HepG2 (cell line): ENCODE results near the gene SRP68. TPM values are rescaled to one million over a fixed set of nuclear protein-coding genes. Genes with fewer than 3 reads are reported as not detected.

Experiments used
- ATAC-seq: fragments of 200-7000 bp; cut with Tn5 transposase; 3 replicates; pipeline ENCODE4 v1.9.1; 2020; ENCODE audit warnings: mild to moderate bottlenecking, moderate library complexity
- BruUV-seq: library from RNA; stranded (reverse); fragments of 400-500 nt; replicated peaks from 2 replicates; lab custom pipeline; 2021; lab: Mats Ljungman, UMichigan
- CTCF ChIA-PET: fragments of 300-600 bp; formaldehyde crosslinking; extraction: SDS; loops from one replicate; lab custom pipeline; 2021; ENCODE audit warnings: low total read pairs, inconsistent platforms, low intra/inter-chr PET ratio; lab: Yijun Ruan, JAX
- POLR2A ChIA-PET: fragments of 350-600 bp; sonication (Branson Sonifier 250); formaldehyde crosslinking; loops from one replicate; lab custom pipeline; 2020; ENCODE audit warnings: antibody characterized with exemption, inconsistent platforms; lab: Yijun Ruan, JAX
- DNase-seq: peaks from one replicate; pipeline ENCODE4 v3.0.0-alpha.2; 2015; ENCODE audit warnings: low spot score
- FAIRE-seq: peaks from 3 replicates; lab custom pipeline; 2011; peaks lifted over from hg19 to GRCh38; lab: Jason Lieb, UNC
- H2AFZ ChIP-seq: one replicate; pipeline ENCODE4 v1.6.1; 2011; ENCODE audit warnings: low read length, inconsistent platforms
- H3K27ac ChIP-seq: fragments of 300-600 bp; 3 replicates; pipeline ENCODE4 v1.8.0; 2011; ENCODE audit warnings: mixed run types, mild to moderate bottlenecking, mixed read lengths, low read length, inconsistent platforms; ENCODE audit not compliant: insufficient read depth; ENCODE audit errors: extremely low read length
- H3K27me3 ChIP-seq, 2 experiments: fragments of 200-600 bp in 1 of 2; 2 replicates in 1 of 2; 3 replicates in 1 of 2; pipeline versions ENCODE4 v1.6.0 to v1.8.0; 2011; ENCODE audit warnings: low read length in 2 of 2, mild to moderate bottlenecking in 2 of 2, moderate library complexity in 2 of 2, inconsistent platforms in 1 of 2; ENCODE audit not compliant: insufficient read depth in 2 of 2, control insufficient read depth in 1 of 2
- H3K36me3 ChIP-seq, 2 experiments: fragments of 200-600 bp in 1 of 2; replicated peaks in 1 of 2; 2 replicates in 1 of 2; 3 replicates in 1 of 2; pipeline versions ENCODE4 v1.5.1 to v1.8.0; 2011; ENCODE audit warnings: low read length in 2 of 2, inconsistent platforms in 1 of 2; ENCODE audit not compliant: insufficient read depth in 2 of 2, control insufficient read depth in 1 of 2
- H3K4me1 ChIP-seq: 2 replicates; pipeline ENCODE4 v1.5.1; 2012; ENCODE audit warnings: low read length, inconsistent platforms; ENCODE audit not compliant: insufficient read depth
- H3K4me2 ChIP-seq: 2 replicates; pipeline ENCODE4 v1.6.0; 2011; ENCODE audit warnings: low read depth, low read length, inconsistent platforms
- H3K4me3 ChIP-seq, 3 experiments: fragments of 200-600 bp in 1 of 3; sonication (generic), shearing (Covaris generic) in 1 of 3; replicated peaks in 1 of 3; 2 replicates each; pipeline ENCODE4 v1.5.1; 2011 to 2016; ENCODE audit warnings: low read length in 3 of 3, inconsistent platforms in 2 of 3, low read depth in 2 of 3, mild to moderate bottlenecking in 2 of 3, control low read depth in 1 of 3, mixed read lengths in 1 of 3; ENCODE audit not compliant: insufficient read depth in 1 of 3
- H3K79me2 ChIP-seq: one replicate; pipeline ENCODE4 v1.6.1; 2011; ENCODE audit warnings: low read length, inconsistent platforms; ENCODE audit not compliant: insufficient read depth
- H3K9ac ChIP-seq: 2 replicates; pipeline ENCODE4 v1.6.0; 2011; ENCODE audit warnings: mild to moderate bottlenecking, low read depth, low read length, inconsistent platforms; ENCODE audit not compliant: insufficient read depth
- H3K9me3 ChIP-seq: 2 replicates; pipeline ENCODE4 v1.5.1; 2012; ENCODE audit warnings: mild to moderate bottlenecking, low read length
- H4K20me1 ChIP-seq: 2 replicates; pipeline ENCODE4 v1.6.0; 2011; ENCODE audit warnings: inconsistent platforms, mild to moderate bottlenecking, low read length, moderate library complexity; ENCODE audit not compliant: insufficient read depth
- GZF1 ChIP-seq: sonication (generic); formaldehyde crosslinking; IDR thresholded peaks from 2 replicates; pipeline ENCODE4 v1.5.1; 2020; ENCODE audit warnings: mild to moderate bottlenecking, missing genetic modification reagents
- NKX3-1 ChIP-seq: sonication (generic); formaldehyde crosslinking; IDR thresholded peaks from 2 replicates; pipeline ENCODE4 v1.5.0; 2020; ENCODE audit warnings: missing genetic modification reagents
- SOX5 ChIP-seq: IDR thresholded peaks from 2 replicates; pipeline ENCODE4 v1.6.1; 2016; ENCODE audit warnings: borderline replicate concordance
- SPEN ChIP-seq: sonication (generic); formaldehyde crosslinking; IDR thresholded peaks from 2 replicates; pipeline ENCODE4 v1.5.1; 2020; ENCODE audit warnings: low read depth, mild to moderate bottlenecking, missing genetic modification reagents
- XRCC5 ChIP-seq: fragments of 200-400 bp; formaldehyde crosslinking; optimal IDR thresholded peaks from 2 replicates; pipeline ENCODE3; 2017; ENCODE audit warnings: mild to moderate bottlenecking, low read length
- ZC3H13 ChIP-seq: sonication (generic); formaldehyde crosslinking; IDR thresholded peaks from 2 replicates; pipeline ENCODE4 v1.8.1; 2023; ENCODE audit warnings: mild to moderate bottlenecking, missing genetic modification reagents, moderate library complexity
- ZC3H4 ChIP-seq: sonication (generic); formaldehyde crosslinking; IDR thresholded peaks from 2 replicates; pipeline ENCODE4 v1.4.0; 2020; ENCODE audit warnings: missing genetic modification reagents, borderline replicate concordance
- ZNF282 ChIP-seq: fragments of 450-650 bp; IDR thresholded peaks from 2 replicates; pipeline ENCODE4 v1.6.1; 2018; ENCODE audit not compliant: partially characterized antibody
- ZNF567 ChIP-seq: sonication (generic); formaldehyde crosslinking; IDR thresholded peaks from 2 replicates; pipeline ENCODE4 v1.8.1; 2023; ENCODE audit warnings: mild to moderate bottlenecking, missing genetic modification reagents, borderline replicate concordance
- ZNF776 ChIP-seq: sonication (generic); formaldehyde crosslinking; IDR thresholded peaks from 2 replicates; pipeline ENCODE4 v1.4.0; 2020; ENCODE audit warnings: mild to moderate bottlenecking, missing genetic modification reagents
- WGBS: methylation state at CpG from one replicate; pipeline ENCODE4 v1.1.6; 2017; ENCODE audit warnings: low lambda C conversion rate; 5-methylcytosine and 5-hydroxymethylcytosine counted together
- in situ Hi-C: cut with HindIII; loops from 2 replicates; pipeline ENCODE4 v1.10.0; 2017; ENCODE audit warnings: low pct_unique_long_range_greater_than_20kb; ENCODE audit not compliant: extremely low pct_ligation_motif_present
- intact Hi-C: fragments of 100-400 bp; cut with micrococcal nuclease; formaldehyde crosslinking; loops from one replicate; pipeline ENCODE4 v1.10.0; 2022; ENCODE audit not compliant: unreplicated experiment
- polyA plus RNA-seq, 8 experiments: library from polyadenylated mRNA; depleted of rRNA in 3 of 8; stranded (reverse) in 7 of 8; unstranded in 1 of 8; fragments of >200 nt; fragmentation: Illumina TruSeq in 4 of 8; extraction: Trizol in 4 of 8; gene quantifications; 2 replicates each; pipeline versions ENCODE4 v1.2.1 to v1.2.3, GENCODE V29; 2011 to 2016; ENCODE audit warnings: low read depth in 4 of 8, missing spikeins in 1 of 8, mixed read lengths in 1 of 8; ENCODE audit not compliant: insufficient read depth in 1 of 8
- total RNA-seq, 5 experiments: library from RNA; depleted of rRNA; stranded (reverse); fragments of >200 nt; fragmentation: Illumina TruSeq; extraction: Trizol; gene quantifications; 2 replicates each; pipeline ENCODE4 v1.2.3, GENCODE V29; 2016; ENCODE audit warnings: low read depth in 1 of 5
- TF ChIP-seq, protein P1 (sequence below): sonication (generic); formaldehyde crosslinking; IDR thresholded peaks from 2 replicates; pipeline ENCODE4 v1.8.0; 2022; ENCODE audit warnings: mild to moderate bottlenecking, missing genetic modification reagents, moderate library complexity
- TF ChIP-seq, protein P2 (sequence below): sonication (generic); formaldehyde crosslinking; IDR thresholded peaks from 2 replicates; pipeline ENCODE4 v1.8.1; 2023; ENCODE audit warnings: missing genetic modification reagents, mild to moderate bottlenecking, borderline replicate concordance
- TF ChIP-seq, protein P3 (sequence below): IDR thresholded peaks from 2 replicates; pipeline ENCODE4 v1.6.1; 2016
- TF ChIP-seq, protein P4 (sequence below): sonication (generic); formaldehyde crosslinking; IDR thresholded peaks from 2 replicates; pipeline ENCODE4 v1.4.0; 2020; ENCODE audit warnings: missing genetic modification reagents, low read depth, mild to moderate bottlenecking, borderline replicate concordance

Gene SRP68
- total and polyA plus RNA-seq, 2 of the 13 experiments (the other 11 are each of a cell fraction or from before 2014, with no cell fraction given) = 39.8 to 74.3 TPM

DNA sequence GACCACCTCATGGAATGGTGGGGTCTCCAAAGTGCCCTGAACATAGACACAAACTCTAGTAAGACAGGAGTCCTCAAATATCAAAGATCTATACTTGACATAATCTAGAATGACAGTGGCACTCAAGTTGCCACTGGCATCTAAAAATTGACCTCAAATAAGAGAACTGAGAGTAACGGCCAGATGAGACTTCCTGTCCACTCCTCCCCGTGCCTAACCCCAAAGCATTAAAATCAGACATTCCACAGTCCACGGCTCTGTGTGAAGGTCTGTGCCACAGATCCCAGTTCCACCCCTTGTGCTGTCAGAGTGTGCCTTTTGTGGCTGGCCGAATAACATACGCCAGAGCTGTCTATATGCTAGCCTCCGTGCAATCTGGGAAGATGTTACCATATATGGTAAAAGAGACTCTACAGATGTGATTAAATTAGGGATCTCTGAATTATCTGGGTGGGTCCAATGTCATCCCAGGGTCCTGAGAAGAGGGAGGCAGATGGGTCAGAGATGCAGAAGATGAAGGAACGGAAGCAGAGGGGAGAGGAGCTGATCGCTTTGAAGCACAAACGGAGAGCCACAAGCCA lies 24.2 kb downstream of the SRP68 start:
- ATAC-seq (no peak), DNase-seq (no peak), FAIRE-seq (no peak)
- Histone ChIP-seq H2AFZ (no peak overlapping the region), H3K36me3 (peaks cover 59 to 90% of the 10 kb centered on the region in 2 experiments), H4K20me1 (no peaks in the 10 kb centered on the region), H3K27me3 (no peaks in the 10 kb centered on the region), H3K4me2 (no peak overlapping the region), H3K9ac (no peak overlapping the region), H3K4me1 (no peaks in the 10 kb centered on the region), H3K27ac (no peak overlapping the region), H3K4me3 (no peak overlapping the region), H3K9me3 (no peaks in the 10 kb centered on the region), H3K79me2 (no peaks in the 10 kb centered on the region)
- in situ Hi-C loops = no loop called here
- intact Hi-C loops = no loop called here
- CTCF ChIA-PET = no interaction called here
- BruUV-seq = no TSS peak
- 98% methylated on average over 9 of the region's 9 CpGs for WGBS
- TF ChIP-seq ZC3H13 (CRISPR knock-in tag) = no peak
- POLR2A ChIA-PET = no interaction called here

DNA sequence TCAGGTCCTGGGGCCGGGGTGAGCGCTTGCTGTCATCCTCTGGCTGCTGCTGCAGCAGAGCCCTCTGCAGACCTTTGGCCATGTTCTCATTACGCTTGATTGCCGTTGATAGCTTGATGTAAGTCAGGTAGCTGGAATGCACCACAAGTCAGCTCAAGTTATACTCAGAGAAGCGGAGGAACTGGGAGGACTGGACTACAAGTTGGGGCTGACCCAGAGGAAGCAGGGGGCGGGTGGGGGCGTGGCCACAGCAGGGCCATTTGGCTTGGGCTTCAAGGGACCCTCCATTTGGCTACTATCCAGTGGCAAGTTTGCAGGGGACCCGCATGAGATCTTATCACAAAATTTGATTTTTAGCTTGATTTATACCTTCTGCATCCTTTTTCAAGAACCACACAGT lies 26.3 kb downstream of the SRP68 start:
- no peaks in the 10 kb centered on the region for H4K20me1 ChIP-seq
- no peak for DNase-seq
- ATAC-seq = no peak
- H3K36me3 ChIP-seq = peaks cover 62 to 94% of the 10 kb centered on the region in 2 experiments
- H2AFZ ChIP-seq = no peak overlapping the region
- no peak overlapping the region for H3K4me3 ChIP-seq
- no peaks in the 10 kb centered on the region for H3K79me2 ChIP-seq
- no peak for TF ChIP-seq ZNF776
- no peak for TF ChIP-seq SOX5 (CRISPR knock-in tag)
- TF ChIP-seq ZNF282 = no peak
- no peak for TF ChIP-seq ZC3H4
- TF ChIP-seq, protein P1, sequence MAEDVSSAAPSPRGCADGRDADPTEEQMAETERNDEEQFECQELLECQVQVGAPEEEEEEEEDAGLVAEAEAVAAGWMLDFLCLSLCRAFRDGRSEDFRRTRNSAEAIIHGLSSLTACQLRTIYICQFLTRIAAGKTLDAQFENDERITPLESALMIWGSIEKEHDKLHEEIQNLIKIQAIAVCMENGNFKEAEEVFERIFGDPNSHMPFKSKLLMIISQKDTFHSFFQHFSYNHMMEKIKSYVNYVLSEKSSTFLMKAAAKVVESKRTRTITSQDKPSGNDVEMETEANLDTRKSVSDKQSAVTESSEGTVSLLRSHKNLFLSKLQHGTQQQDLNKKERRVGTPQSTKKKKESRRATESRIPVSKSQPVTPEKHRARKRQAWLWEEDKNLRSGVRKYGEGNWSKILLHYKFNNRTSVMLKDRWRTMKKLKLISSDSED = no peak
- TF ChIP-seq, protein P2, sequence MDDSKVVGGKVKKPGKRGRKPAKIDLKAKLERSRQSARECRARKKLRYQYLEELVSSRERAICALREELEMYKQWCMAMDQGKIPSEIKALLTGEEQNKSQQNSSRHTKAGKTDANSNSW (CRISPR knock-in tag) = no peak
- TF ChIP-seq, protein P3, sequence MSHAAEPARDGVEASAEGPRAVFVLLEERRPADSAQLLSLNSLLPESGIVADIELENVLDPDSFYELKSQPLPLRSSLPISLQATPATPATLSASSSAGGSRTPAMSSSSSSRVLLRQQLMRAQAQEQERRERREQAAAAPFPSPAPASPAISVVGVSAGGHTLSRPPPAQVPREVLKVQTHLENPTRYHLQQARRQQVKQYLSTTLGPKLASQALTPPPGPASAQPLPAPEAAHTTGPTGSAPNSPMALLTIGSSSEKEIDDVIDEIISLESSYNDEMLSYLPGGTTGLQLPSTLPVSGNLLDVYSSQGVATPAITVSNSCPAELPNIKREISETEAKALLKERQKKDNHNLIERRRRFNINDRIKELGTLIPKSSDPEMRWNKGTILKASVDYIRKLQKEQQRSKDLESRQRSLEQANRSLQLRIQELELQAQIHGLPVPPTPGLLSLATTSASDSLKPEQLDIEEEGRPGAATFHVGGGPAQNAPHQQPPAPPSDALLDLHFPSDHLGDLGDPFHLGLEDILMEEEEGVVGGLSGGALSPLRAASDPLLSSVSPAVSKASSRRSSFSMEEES = no peak
- TF ChIP-seq GZF1 (CRISPR knock-in tag) = no peak
- no peak for TF ChIP-seq NKX3-1 (CRISPR knock-in tag)
- TF ChIP-seq, protein P4, sequence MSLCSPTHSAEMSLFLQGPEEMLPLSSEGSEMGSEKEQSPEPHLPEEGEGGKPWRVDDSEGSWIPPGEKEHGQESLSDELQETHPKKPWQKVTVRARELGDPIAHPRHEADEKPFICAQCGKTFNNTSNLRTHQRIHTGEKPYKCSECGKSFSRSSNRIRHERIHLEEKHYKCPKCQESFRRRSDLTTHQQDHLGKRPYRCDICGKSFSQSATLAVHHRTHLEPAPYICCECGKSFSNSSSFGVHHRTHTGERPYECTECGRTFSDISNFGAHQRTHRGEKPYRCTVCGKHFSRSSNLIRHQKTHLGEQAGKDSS (CRISPR knock-in tag) = no peak
- TF ChIP-seq SPEN (CRISPR knock-in tag) = no peak
- TF ChIP-seq XRCC5 = no peak
- TF ChIP-seq ZNF567 = no peak
- over 99% methylated on average over 8 of the region's 8 CpGs for WGBS
- in situ Hi-C loops (no loop called here), intact Hi-C loops (no loop called here)
- H3K9ac ChIP-seq = no peak overlapping the region
- POLR2A ChIA-PET = interaction anchor here (0.6 to 0.9 kb wide), 2 partner anchors 17 to 266 kb away, joined by 3 read pairs; no protein-coding TSS in a partner anchor
- no peak for FAIRE-seq
- H3K27me3 ChIP-seq = no peaks in the 10 kb centered on the region
- H3K9me3 ChIP-seq = no peaks in the 10 kb centered on the region
- H3K4me1 ChIP-seq = no peaks in the 10 kb centered on the region
- no peak overlapping the region for H3K4me2 ChIP-seq
- CTCF ChIA-PET = no interaction called here
- BruUV-seq = no TSS peak
- H3K27ac ChIP-seq = no peak overlapping the region
